Naive B cell (primary cell): ENCODE measurements around the gene SMARCD1. TPM values are rescaled to one million over a fixed set of nuclear protein-coding genes. Genes with fewer than 3 reads are reported as not detected.

Experiments used
- ATAC-seq, 2 donors: fragments of 150-1000 bp; cut with Tn5 transposase; 2 replicates each; pipeline ENCODE4 v1.10.0; 2021; ENCODE audit warnings: low read depth in 2 of 2, mild to moderate bottlenecking in 2 of 2, moderate library complexity in 2 of 2
- DNase-seq: peaks from one replicate; pipeline ENCODE4 v3.0.0; 2022
- H3K27ac Mint-ChIP-seq, 6 donors: one replicate each; pipeline ENCODE4 v1.8.0; 2020 to 2022; ENCODE audit warnings: mild to moderate bottlenecking in 6 of 6, mixed read lengths in 6 of 6, moderate library complexity in 5 of 6, inconsistent platforms in 2 of 6
- H3K27me3 Mint-ChIP-seq, 3 donors: one replicate each; pipeline ENCODE4 v1.8.0; 2021 to 2022; ENCODE audit warnings: mixed read lengths in 3 of 3, mild to moderate bottlenecking in 1 of 3
- H3K36me3 Mint-ChIP-seq, 2 donors: one replicate each; pipeline ENCODE4 v1.8.0; 2020 to 2022; ENCODE audit warnings: mixed read lengths in 2 of 2, inconsistent platforms in 1 of 2, mild to moderate bottlenecking in 1 of 2
- H3K4me1 Mint-ChIP-seq, 3 donors: one replicate each; pipeline ENCODE4 v1.8.0; 2020 to 2022; ENCODE audit warnings: mixed read lengths in 3 of 3, inconsistent platforms in 1 of 3, mild to moderate bottlenecking in 1 of 3, moderate library complexity in 1 of 3
- H3K4me3 Mint-ChIP-seq, 8 donors: one replicate each; pipeline ENCODE4 v1.8.0; 2020 to 2022; ENCODE audit warnings: mild to moderate bottlenecking in 8 of 8, mixed read lengths in 8 of 8, moderate library complexity in 8 of 8, inconsistent platforms in 2 of 8
- H3K9me3 Mint-ChIP-seq, 7 donors: one replicate each; pipeline ENCODE4 v1.8.0; 2020 to 2022; ENCODE audit warnings: mixed read lengths in 7 of 7, mild to moderate bottlenecking in 5 of 7, inconsistent platforms in 2 of 7, moderate library complexity in 1 of 7
- polyA plus RNA-seq, 6 donors: library from polyadenylated mRNA; unstranded; fragments of 300-500 nt; fragmentation: Illumina TruSeq; gene quantifications; one replicate each; pipeline ENCODE4 v1.2.3, GENCODE V29; 2021; ENCODE audit warnings: low read depth in 6 of 6

The SMARCD1 gene
- polyA plus RNA-seq, 6 donors from 2014 or later = 13.1 to 28.1 (median 21.0) TPM

DNA sequence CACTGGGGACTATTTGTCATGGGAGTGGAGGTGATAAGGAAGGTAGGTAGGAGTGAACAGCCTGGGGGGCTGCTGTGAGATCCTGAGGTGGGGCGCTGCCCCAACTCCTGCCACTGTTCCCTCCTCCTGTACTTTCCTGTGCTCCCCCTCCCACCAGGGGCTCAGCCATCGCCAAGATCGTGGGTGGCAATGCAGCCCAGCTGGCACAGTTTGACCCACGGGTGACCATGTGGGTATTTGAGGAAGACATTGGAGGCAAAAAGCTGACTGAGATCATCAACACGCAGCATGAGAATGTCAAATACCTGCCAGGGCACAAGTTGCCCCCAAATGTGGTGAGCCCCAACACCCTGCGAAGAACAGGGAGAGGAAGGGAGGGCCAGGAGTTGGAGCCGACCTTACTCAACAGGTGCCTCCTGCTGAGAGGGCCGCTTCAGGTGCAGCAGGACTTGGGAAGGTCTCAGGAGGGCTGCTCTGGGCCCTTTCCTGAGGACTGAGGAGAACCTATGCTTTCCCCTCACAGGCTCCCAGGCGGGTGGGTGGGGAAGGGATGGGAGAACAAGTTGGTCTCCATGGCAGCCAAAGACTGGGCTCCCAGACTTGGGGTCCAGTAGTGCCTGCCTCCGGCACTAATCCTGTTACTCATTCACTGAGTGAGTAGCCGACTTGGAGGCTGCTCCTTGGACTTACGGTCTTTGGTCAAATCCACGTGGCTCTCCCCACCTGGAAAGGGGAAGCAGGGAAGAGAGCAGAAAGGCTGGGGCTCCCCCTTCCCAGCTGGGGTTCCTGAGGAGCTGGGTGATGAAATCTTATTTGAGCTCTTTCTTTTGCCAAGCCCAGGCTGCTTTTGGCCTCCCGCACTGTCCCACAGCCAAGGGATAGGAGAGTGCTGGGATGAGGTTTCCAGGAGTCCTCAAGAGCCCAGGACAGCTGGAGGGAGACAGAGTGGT is 19.6 kb downstream of the SMARCD1 start:
- H3K4me3 Mint-ChIP-seq = no peak overlapping the region
- no peak for ATAC-seq
- no peak for DNase-seq
- peaks cover 18 to 29% (median 22%) of the 10 kb centered on the region in 3 donors for H3K4me1 Mint-ChIP-seq
- no peaks in the 10 kb centered on the region for H3K9me3 Mint-ChIP-seq
- H3K36me3 Mint-ChIP-seq = peaks cover 7 to 10% of the 10 kb centered on the region in 2 donors
- H3K27ac Mint-ChIP-seq = peak overlapping the region in 1 of 6 donors; percentile 42
- H3K27me3 Mint-ChIP-seq = no peaks in the 10 kb centered on the region

GRCh38 chr12:50105913-50106450 is 20.8 kb downstream of the SMARCD1 start:
- no peaks in the 10 kb centered on the region for H3K36me3 Mint-ChIP-seq
- no peaks in the 10 kb centered on the region for H3K9me3 Mint-ChIP-seq
- H3K4me1 Mint-ChIP-seq = peaks cover 30 to 35% (median 31%) of the 10 kb centered on the region in 3 donors
- DNase-seq (no peak), ATAC-seq (no peak)
- H3K27ac Mint-ChIP-seq = peak overlapping the region in 2 of 6 donors; percentile 10 to 88
- H3K4me3 Mint-ChIP-seq = peak overlapping the region in 1 of 8 donors; percentile 19
- H3K27me3 Mint-ChIP-seq = no peaks in the 10 kb centered on the region

DNA sequence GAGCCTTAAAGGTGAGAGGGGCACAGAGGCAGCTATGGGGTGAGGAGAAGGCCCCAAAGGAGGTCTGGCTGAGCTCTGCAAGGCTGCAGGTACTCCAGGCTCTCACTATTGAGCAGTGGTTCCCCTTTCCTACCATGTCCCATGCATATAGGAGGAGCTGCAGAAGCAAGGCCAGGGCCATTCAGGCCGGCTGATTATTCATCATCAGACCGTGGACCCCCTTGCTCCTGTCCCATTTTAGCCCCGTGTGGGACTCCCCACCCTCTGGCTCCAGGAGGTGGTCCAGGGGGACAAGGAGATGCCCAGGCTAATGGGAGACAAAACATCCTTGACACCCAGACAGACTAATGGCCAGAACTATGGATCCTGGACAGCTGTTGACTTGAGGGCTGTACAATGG is 21.8 kb downstream of the SMARCD1 start:
- ATAC-seq (no peak), DNase-seq (no peak)
- no peaks in the 10 kb centered on the region for H3K9me3 Mint-ChIP-seq
- no peak overlapping the region for H3K27ac Mint-ChIP-seq
- H3K4me3 Mint-ChIP-seq = no peak overlapping the region
- H3K27me3 Mint-ChIP-seq = no peaks in the 10 kb centered on the region
- H3K36me3 Mint-ChIP-seq = no peaks in the 10 kb centered on the region
- H3K4me1 Mint-ChIP-seq = peaks cover 34 to 42% (median 40%) of the 10 kb centered on the region in 3 donors

DNA sequence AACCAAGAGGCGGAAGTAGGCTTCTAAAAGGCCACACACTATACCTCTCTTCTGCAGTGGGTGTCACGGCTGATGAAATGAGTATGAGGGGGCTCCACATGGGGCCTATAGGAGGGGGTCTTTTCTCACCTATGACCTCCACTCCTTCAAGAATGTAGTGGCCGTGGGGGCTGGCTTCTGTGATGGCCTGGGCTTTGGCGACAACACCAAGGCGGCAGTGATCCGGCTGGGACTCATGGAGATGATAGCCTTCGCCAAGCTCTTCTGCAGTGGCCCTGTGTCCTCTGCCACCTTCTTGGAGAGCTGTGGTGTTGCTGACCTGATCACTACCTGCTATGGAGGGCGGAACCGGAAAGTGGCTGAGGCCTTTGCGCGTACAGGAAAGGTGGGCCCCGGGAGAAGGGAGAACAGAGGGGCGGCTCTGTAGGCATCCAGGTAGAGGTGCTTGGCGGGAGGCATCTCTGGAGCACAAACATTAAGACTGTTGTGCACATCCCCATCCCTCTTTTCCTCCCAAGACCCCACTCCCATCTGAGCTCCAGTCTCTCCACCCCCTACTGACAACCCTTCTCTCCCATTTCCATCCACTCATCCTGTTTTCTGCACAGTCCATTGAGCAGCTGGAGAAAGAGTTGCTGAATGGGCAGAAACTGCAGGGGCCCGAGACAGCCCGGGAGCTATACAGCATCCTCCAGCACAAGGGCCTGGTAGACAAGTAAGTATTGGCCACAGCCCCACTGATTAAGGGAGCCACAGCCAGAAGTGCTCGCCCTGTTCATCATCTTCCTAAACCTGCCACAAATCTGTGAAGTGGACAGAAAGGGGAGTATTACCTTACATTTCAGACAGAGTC is 22.5 kb downstream of the SMARCD1 start:
- Mint-ChIP-seq H3K4me3 (no peak overlapping the region), H3K4me1 (peaks cover 36 to 48% (median 47%) of the 10 kb centered on the region in 3 donors), H3K27me3 (no peaks in the 10 kb centered on the region)

GRCh38 chr12:50109319-50109718 is 24.2 kb downstream of the SMARCD1 start:
- peak overlapping the region in 4 of 6 donors; percentile 16 to 99 (median 76) for H3K27ac Mint-ChIP-seq
- H3K4me1 Mint-ChIP-seq = peaks cover 34 to 56% (median 52%) of the 10 kb centered on the region in 3 donors

More for the DNA sequence above, 22.5 kb downstream of the SMARCD1 start:
- Mint-ChIP-seq H3K9me3 (no peaks in the 10 kb centered on the region), H3K27ac (peak overlapping the region in 5 of 6 donors; percentile 72 to 97 (median 82)), H3K36me3 (no peaks in the 10 kb centered on the region)
- ATAC-seq (no peak), DNase-seq (no peak)

GRCh38 chr12:50110127-50110761 is 25.1 kb downstream of the SMARCD1 start:
- peak; percentile 14 for DNase-seq
- H3K27me3 Mint-ChIP-seq = no peaks in the 10 kb centered on the region
- H3K4me1 Mint-ChIP-seq = peaks cover 38 to 59% (median 52%) of the 10 kb centered on the region in 3 donors
- peak overlapping the region; percentile 95 to 99 (median 98) for H3K4me3 Mint-ChIP-seq
- H3K27ac Mint-ChIP-seq = peak overlapping the region; percentile 94 to 99 (median 98)
- H3K36me3 Mint-ChIP-seq = no peaks in the 10 kb centered on the region
- H3K9me3 Mint-ChIP-seq = no peaks in the 10 kb centered on the region
- no peak for ATAC-seq

More at GRCh38 chr12:50109319-50109718, 24.2 kb downstream of the SMARCD1 start:
- H3K27me3 Mint-ChIP-seq = no peaks in the 10 kb centered on the region
- no peak for ATAC-seq
- no peaks in the 10 kb centered on the region for H3K36me3 Mint-ChIP-seq
- no peak for DNase-seq
- H3K4me3 Mint-ChIP-seq = peak overlapping the region in 4 of 8 donors; percentile 18 to 97 (median 24)
- no peaks in the 10 kb centered on the region for H3K9me3 Mint-ChIP-seq

- Mint-ChIP-seq H3K4me1 (peaks cover 43 to 64% (median 52%) of the 10 kb centered on the region in 3 donors), H3K27ac (peak overlapping the region; percentile 97 to 99 (median 98)), H3K9me3 (no peaks in the 10 kb centered on the region), H3K27me3 (no peaks in the 10 kb centered on the region), H3K4me3 (peak overlapping the region; percentile 95 to 99 (median 98)), H3K36me3 (no peaks in the 10 kb centered on the region)
- DNase-seq = peak; percentile 49
- no peak for ATAC-seq
Measured at GRCh38 chr12:50110762-50111351, 25.7 kb downstream of the SMARCD1 start.

- Mint-ChIP-seq H3K4me1 (peaks cover 44 to 66% (median 53%) of the 10 kb centered on the region in 3 donors), H3K36me3 (no peaks in the 10 kb centered on the region), H3K27me3 (no peaks in the 10 kb centered on the region), H3K27ac (peak overlapping the region; percentile 86 to 99 (median 98)), H3K4me3 (peak overlapping the region; percentile 95 to 99 (median 98)), H3K9me3 (no peaks in the 10 kb centered on the region)
- DNase-seq (no peak), ATAC-seq (no peak)
Measured at GRCh38 chr12:50111395-50111692, 26.2 kb downstream of the SMARCD1 start.

- peaks cover 44 to 71% (median 53%) of the 10 kb centered on the region in 3 donors for H3K4me1 Mint-ChIP-seq
- H3K27me3 Mint-ChIP-seq = no peaks in the 10 kb centered on the region
- peak within 1 kb of the TSS; percentile 95 to 99 (median 98) for H3K4me3 Mint-ChIP-seq
- no peaks in the 10 kb centered on the region for H3K9me3 Mint-ChIP-seq
- H3K27ac Mint-ChIP-seq = peak within 1 kb of the TSS; percentile 97 to 99 (median 98)
- ATAC-seq = peak; percentile 80 to 81
- no peaks in the 10 kb centered on the region for H3K36me3 Mint-ChIP-seq
- peak; percentile 99 for DNase-seq
Measured at GRCh38 chr12:50111693-50112455, 26.7 kb downstream of the SMARCD1 start, which contains the start of gene COX14. COX14 (plus strand) TSS chr12:50112236; CDS start chr12:50120044, 7,808 bp downstream.

DNA sequence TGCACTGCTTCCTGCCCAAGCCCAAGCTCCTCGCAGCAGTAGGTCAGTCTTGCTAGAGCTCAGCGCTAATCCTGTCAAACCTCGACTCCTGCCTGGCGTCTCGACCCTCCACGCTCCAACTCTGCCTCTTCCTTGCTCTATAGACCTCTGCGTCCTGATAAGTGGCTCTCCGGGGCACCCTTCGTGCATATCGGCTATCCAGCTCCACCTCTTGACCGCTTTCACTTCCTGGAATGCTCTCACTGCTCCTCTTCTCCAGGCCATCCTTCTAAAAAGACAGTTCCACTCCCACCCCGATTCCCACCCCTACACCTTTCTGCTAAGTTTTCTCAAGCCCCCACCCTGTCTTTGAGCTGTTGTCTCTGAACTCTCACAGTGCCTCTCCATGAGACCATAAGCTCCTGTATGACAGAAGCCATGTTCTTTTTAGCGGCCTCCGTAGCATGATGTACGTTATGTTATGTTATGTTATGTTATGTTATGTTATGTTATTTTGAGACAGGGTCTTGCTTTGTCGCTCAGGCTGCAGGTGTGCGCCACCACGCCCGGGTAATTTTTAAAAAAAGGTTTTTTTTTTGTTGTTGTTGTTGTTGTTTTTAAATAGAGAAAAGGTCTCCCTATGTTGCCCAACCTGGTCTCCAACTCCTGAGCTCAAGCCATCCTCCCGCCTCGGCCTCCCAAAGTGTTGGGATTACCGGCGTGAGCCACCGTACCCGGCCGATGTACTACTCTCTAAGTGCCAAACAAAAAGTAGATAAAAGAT is 27.5 kb downstream of the SMARCD1 start:
- no peak for DNase-seq

DNA sequence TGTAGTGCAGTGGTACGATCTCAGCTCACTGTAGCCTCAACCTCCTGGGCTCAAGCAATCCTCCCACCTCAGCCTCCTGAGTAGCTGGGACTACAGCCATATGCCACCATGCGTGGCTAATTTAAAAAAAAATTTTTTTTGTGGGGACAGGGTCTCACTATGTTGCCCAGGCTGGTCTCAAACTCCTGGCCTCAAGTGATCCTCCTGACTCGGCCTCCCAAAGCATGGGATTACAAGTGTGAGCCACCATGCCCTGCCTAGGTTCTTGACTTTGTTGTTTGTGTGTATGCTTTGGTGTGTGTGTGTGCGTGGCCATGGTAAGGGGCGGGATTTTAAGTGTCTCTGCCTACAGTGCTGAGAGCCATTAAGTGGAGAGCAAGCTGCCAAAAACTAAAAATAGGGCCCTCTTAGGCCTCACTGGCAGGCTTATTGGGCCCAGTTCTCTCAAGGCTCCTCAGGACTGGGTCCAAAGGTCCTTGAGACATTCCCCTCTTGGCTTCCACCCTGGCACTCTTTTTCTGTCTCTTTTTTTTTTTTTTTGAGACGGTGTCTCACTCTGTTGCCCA is 32.0 kb downstream of the SMARCD1 start:
- Mint-ChIP-seq H3K4me3 (peak overlapping the region in 1 of 8 donors; percentile 59), H3K27me3 (no peaks in the 10 kb centered on the region), H3K4me1 (peaks cover 25 to 43% (median 34%) of the 10 kb centered on the region in 3 donors), H3K9me3 (no peaks in the 10 kb centered on the region), H3K27ac (peak overlapping the region in 2 of 6 donors; percentile 53 to 66), H3K36me3 (no peaks in the 10 kb centered on the region)
- no peak for ATAC-seq
- no peak for DNase-seq

More for the DNA sequence above, 27.5 kb downstream of the SMARCD1 start:
- Mint-ChIP-seq H3K27me3 (no peaks in the 10 kb centered on the region), H3K27ac (peak overlapping the region; percentile 97 to 99 (median 98)), H3K4me3 (peak overlapping the region; percentile 95 to 99 (median 98)), H3K4me1 (peaks cover 44 to 75% (median 53%) of the 10 kb centered on the region in 3 donors), H3K36me3 (no peaks in the 10 kb centered on the region), H3K9me3 (no peaks in the 10 kb centered on the region)
- ATAC-seq = no peak
